Sigmoid colon (tissue), 4 donors: ENCODE data around the gene IMP4.

Experiments used
- CTCF ChIP-seq, 4 experiments: fragments of 450-650 bp in 3 of 4; fragments of 200-600 bp in 1 of 4; IDR thresholded peaks; one replicate each; pipeline ENCODE4 v1.5.1; 2016 to 2019; ENCODE audit warnings: antibody characterized with exemption in 4 of 4, mild to moderate bottlenecking in 3 of 4, moderate library complexity in 2 of 4
- EP300 ChIP-seq, 4 donors: sonication (generic); formaldehyde crosslinking; IDR thresholded peaks; one replicate each; pipeline ENCODE4 v1.6.1; 2017; ENCODE audit warnings: antibody characterized with exemption in 4 of 4
- POLR2A ChIP-seq, 2 donors: fragments of 450-650 bp; IDR thresholded peaks; one replicate each; pipeline ENCODE4 v1.6.1; 2016; ENCODE audit warnings: antibody characterized with exemption in 2 of 2, mild to moderate bottlenecking in 2 of 2, moderate library complexity in 2 of 2
- POLR2AphosphoS5 ChIP-seq, 4 donors: sonication (generic); formaldehyde crosslinking; IDR thresholded peaks; one replicate each; pipeline ENCODE4 v1.6.1; 2017; ENCODE audit warnings: antibody characterized with exemption in 4 of 4

DNA sequence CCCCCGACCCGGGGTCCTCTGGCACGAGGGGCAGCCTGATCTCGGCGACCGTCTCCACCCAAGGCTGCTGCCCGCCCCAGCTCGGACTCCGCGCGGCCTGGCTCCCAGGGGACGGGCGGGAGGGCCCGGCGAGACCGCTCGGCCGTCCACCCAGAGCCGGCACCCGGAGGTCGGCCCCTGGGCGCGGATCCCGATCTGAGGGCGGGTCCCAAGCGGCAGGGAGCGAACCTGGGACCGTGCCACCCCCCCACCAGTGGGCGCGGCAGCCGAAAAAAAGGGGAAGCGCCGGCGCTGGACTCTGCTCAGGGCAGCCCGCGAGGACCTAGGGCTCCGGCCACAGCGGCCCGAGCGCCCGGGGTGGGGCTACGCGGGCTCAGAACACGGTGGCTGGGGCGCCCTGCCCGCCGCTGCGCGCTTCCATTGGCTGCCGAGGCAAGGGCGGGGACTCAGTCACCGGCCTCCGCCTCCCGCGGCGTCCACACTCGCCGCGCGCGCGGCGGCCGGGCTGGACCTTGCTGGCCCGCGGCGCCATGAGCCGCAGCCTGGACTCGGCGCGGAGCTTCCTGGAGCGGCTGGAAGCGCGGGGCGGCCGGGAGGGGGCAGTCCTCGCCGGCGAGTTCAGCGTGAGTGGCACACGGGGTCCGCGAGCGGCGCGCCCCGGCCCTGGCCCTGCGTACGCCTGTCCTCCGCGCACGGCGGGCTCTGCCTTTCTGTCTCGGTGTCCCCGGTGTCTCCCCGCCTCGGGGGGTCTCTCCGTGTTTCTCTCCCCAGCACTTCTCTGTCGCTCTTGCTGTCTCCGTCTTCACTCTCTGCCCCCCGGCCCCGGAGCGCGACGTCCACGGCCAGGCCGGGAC, 13.1 kb downstream of the IMP4 start, which contains the start of gene PTPN18:
- TF ChIP-seq CTCF (IDR thresholded peaks at IDR 0.05) (peak in 2 of 4 experiments; percentile 28 to 53), POLR2A (IDR thresholded peaks at IDR 0.05) (peak; percentile 19 to 29), POLR2AphosphoS5 (IDR thresholded peaks at IDR 0.05) (peak; percentile 31 to 76 (median 57)), EP300 (IDR thresholded peaks at IDR 0.05) (no peak)
